Stimulated activated CD4-positive, alpha-beta T cell treated with anti-CD3 and anti-CD28 coated beads, TNF-alpha, amount 100 ng/mL, for 1 hour (primary cell): ENCODE results near the gene ABCB4.

Experiments
- DNase-seq, 3 donors: peaks; one replicate each; pipeline ENCODE4 v3.0.0-alpha.2; 2020; ENCODE audit warnings: low read depth in 3 of 3, low spot score in 1 of 3

ABCB4 gene

GRCh38 chr7:87359366-87359765 is 116.1 kb downstream of the ABCB4 start:
- no peak for DNase-seq

GRCh38 chr7:87356448-87356847 is 119.0 kb downstream of the ABCB4 start:
- no peak for DNase-seq

DNA sequence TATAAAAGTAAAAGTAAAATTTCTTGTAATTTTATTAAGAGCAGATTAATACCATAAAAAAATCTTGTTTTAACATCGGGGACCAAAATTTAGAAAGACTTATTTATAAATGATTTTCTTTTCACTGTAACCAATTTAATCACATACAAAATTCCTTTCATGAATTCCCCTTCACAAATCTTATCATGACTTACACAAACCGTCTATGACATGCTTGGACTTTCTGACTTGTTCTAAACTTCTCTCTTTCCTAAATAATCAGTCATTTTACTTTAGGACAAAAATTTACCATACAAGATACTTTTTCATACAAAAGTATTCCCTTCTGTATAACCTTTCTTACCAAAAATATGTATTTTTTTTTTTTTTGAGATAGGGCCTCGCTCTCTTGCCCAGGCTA is 120.7 kb downstream of the ABCB4 start:
- DNase-seq, result no peak
